GM21737 (cell line): ENCODE results near the gene MORN3.
"Not testable (repeated sequence)": the region's sequence is repeated elsewhere in the genome, so short reads cannot be mapped to it uniquely, and the experiment has no call there.

Experiments used
- ATAC-seq: cut with Tn5 transposase; IDR thresholded peaks from one replicate; pipeline ENCODE4 v1.9.1; 2021; ENCODE audit warnings: mild to moderate bottlenecking, moderate library complexity; ENCODE audit not compliant: unreplicated experiment

Gene MORN3

GRCh38 chr12:121648458-121649028 is 20.9 kb downstream of the MORN3 start:
- no peak for ATAC-seq

- ATAC-seq, result no peak
Measured at GRCh38 chr12:121641343-121641630, 28.2 kb downstream of the MORN3 start.

- no peak for ATAC-seq
Measured at GRCh38 chr12:121638298-121639202, 30.9 kb downstream of the MORN3 start.

GRCh38 chr12:121637231-121637914 is 32.1 kb downstream of the MORN3 start:
- ATAC-seq, result peak; percentile 82

- no peak for ATAC-seq
Measured at GRCh38 chr12:121634836-121635235, 34.6 kb downstream of the MORN3 start.

GRCh38 chr12:121633833-121634196 is 35.6 kb downstream of the MORN3 start:
- ATAC-seq, result not testable (repeated sequence)

GRCh38 chr12:121632069-121632970 is 37.1 kb downstream of the MORN3 start:
- no peak for ATAC-seq

GRCh38 chr12:121630791-121631355 is 38.6 kb downstream of the MORN3 start:
- no peak for ATAC-seq

- no peak for ATAC-seq
Measured at GRCh38 chr12:121628536-121628935, 40.9 kb downstream of the MORN3 start.

- ATAC-seq, result no peak
Measured at GRCh38 chr12:121628037-121628436, 41.4 kb downstream of the MORN3 start.

GRCh38 chr12:121626853-121627640 is 42.4 kb downstream of the MORN3 start:
- ATAC-seq, result peak; percentile 33

- ATAC-seq, result peak; percentile 58
Measured at GRCh38 chr12:121626087-121626852, 43.2 kb downstream of the MORN3 start, which contains the start of gene ORAI1. Gene ORAI1, plus strand, starts transcription at chr12:121626530.

GRCh38 chr12:121620333-121620891 is 49.0 kb downstream of the MORN3 start:
- ATAC-seq, result no peak

- no peak for ATAC-seq
Measured at GRCh38 chr12:121618659-121619233, 50.7 kb downstream of the MORN3 start.

- no peak for ATAC-seq
Measured at GRCh38 chr12:121614872-121615467, 54.5 kb downstream of the MORN3 start.

- no peak for ATAC-seq
Measured at GRCh38 chr12:121613462-121613861, 56.0 kb downstream of the MORN3 start.

- no peak for ATAC-seq
Measured at GRCh38 chr12:121611306-121611705, 58.1 kb downstream of the MORN3 start.
